Measurements from ENCODE around the gene AGAP3.

The AGAP3 gene

DNA sequence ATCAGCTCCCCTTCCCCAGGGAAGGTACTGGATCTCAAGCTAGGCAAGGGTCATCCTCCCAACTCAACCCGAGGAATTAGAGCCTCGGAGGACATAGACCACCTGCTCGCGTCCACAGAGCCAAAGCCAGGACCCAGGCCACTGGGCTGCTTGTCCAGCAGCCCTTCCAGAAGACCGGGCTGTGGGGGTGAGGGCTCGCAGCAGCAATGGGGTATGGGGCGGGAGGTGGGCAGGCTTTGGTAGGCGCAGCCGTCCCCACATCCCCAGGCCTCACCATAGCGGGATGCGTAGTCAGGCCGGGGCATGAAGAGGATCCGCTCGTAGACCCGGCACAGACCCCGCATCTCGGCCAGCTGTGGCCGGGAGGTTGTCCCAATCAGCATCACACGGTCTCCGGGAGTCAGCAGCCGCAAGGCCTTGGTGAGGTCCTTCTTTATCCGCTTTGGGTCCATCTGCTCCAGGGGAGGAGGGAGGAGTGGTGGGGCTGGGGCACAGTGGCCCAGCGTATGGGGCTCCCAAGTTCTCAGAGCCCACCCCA, 105.8 kb downstream of the AGAP3 start:
- DNase-seq = no peak

DNA sequence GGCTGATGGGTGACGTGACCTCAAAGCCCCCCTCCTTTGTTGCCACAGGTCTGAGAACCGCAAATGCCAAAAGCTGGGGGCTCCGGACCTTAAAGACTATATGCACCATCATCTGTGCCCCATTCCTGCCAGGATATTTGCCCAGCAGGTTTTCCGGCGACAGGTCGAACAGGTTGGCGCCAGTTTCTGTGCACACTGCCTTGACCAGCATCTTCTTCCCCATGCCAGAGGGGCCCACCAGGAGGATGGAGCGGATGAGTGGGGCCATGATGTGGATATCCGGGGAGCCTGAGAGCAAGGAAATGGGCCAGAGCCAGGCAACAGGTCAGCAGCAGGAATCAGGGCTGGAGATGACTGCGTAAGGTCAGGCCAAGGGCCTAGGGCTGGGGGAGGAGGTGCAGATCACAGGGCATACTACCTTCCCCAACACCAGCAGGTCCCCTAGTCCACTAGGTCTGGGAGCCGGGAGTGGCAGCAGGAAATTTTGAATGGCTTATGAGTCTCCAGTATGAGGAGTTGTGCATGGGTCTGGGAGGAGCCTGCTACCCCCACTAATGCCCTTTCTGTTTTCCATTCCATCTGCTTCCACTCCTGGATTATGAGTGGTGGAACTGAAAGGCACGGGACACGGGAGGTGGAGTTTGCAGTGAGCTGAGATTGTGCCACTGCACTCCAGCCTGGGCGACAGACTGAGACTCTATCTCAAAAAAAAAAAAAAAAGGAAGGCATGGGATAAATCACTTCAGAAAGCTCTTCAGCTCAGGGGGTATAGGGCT, 107.1 kb downstream of the AGAP3 start:
- DNase-seq = no peak

All from amniotic stem cell (primary cell).